GM21576 (cell line): ENCODE data around the gene LAMA1.

Experiments
- ATAC-seq: cut with Tn5 transposase; IDR thresholded peaks from one replicate; pipeline ENCODE4 v1.9.1; 2021; ENCODE audit warnings: mild to moderate bottlenecking, moderate library complexity; ENCODE audit not compliant: unreplicated experiment

The LAMA1 gene

DNA sequence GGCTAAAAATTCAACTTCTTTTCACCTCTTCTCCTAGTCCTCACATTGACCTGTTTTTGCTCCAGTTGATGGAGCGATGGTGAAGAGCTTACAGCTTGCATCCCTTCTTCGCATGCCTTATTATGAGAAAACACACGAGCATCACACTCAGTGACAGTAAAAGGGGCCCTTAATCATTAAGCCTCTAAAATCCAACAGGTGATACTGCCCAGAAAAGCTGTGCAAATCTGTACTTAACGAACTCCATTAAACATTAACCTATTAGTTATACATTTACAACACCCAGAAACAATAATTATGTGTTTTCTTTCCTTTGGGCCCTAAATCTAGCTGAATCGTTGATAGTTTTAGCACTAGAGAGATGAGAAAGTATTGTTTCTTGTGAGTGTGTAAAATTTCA, 54.8 kb downstream of the LAMA1 start:
- ATAC-seq, result no peak

- ATAC-seq, result no peak
Observed at GRCh38 chr18:7062236-7062635, 55.4 kb downstream of the LAMA1 start.

DNA sequence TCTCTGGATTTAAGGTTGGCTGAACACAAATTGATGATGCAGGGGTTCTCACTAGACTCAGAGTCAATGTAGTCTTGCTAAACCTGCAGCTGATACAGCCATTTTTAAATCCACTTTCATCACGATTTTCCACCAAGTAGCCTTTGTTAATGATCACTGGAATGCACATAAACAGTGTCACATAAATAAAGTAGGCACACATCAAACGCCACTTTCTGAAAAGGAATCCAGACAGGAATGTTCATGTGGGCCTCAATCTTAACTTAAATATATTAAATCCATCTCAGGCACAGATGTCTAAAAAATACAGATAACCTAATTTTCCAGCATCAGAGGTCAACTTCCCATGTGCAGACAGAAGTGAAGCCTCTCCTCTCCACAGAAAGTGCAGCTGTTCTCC, 58.3 kb downstream of the LAMA1 start:
- ATAC-seq, result no peak

DNA sequence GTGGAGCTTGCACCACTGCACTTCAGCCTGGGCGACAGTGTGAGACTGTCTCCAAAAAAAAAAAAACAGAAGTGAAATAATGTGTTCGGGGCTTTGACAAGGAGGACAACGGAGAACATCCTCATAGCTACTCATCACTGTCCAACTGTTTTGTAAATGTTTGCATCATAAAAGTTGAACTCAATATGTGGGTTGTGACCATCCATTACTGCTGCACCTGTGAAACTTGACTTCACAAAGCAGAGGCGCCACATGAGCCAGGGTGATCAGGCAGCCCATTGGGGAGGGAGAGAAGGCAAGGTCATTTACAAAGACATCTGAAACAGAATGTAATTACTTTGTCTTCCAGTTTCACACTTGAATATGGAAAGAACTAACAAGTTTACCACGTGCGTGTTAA, 61.6 kb downstream of the LAMA1 start:
- no peak for ATAC-seq

DNA sequence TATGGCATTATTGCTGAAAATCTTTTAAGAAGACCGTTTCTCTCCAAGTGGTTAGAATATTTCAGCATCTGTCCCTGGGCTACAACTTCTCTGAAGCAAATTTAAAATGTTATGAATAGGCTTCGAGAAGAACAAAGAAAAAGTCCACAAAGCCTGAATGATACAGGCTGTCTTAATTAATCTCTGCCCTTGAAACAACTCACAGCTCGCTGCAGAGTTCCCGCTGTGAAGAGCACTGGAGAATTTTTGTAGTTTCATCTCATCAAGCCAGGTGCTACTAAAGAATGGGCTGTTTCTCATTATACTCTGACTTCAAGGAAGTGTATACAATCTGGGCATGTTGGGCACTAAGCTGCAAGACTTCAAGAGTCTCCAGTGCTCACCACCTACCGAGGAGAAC, 67.6 kb downstream of the LAMA1 start:
- no peak for ATAC-seq

- ATAC-seq, result no peak
Observed at GRCh38 chr18:7048081-7048480, 69.5 kb downstream of the LAMA1 start.

DNA sequence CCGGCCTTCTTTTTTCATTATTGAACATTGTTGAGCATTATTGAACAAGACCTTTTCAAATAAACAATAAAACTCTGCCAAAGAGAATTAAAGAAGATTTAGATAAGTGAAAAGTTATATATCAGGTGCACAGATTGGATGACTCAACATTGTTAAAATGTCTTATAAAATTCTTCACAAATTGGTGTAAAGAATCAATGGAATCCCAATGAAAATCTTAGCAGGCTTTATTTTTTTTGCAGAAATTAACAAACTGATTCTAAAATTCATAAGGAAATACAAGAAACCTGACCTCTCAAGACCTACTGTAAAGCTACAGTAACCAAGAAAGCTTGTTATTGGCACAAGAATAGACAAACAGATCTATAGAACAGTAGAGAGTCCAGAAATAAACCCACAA, 70.3 kb downstream of the LAMA1 start:
- no peak for ATAC-seq

DNA sequence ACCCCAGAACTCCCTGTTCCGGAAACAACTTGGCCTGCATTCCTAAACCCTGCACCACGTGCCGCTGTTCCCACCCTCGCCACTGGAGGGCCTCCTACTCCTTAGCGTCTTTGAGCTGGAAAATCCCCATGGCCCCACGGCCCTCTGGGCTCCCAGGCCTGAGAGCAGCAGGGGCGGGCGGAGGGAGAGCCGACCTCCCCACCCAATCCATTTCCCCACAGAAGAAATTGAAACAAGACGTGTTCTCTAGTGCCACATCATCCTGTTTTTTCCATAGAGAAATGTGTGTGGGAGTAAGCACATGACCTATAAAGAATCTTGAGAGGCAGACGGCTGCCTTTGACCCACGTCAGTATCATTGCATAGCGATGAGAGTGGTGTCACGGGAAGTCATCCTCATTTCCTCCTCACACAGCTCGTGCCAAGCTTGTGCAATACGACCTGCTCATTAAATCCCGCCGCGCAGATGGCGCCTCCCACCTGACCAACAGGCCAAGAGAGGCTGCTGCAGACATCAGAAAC, 79.2 kb downstream of the LAMA1 start:
- no peak for ATAC-seq

GRCh38 chr18:7037470-7037869, 80.1 kb downstream of the LAMA1 start:
- no peak for ATAC-seq

- ATAC-seq, result no peak
Observed at GRCh38 chr18:7035807-7036206, 81.8 kb downstream of the LAMA1 start.

GRCh38 chr18:7034924-7035323, 82.7 kb downstream of the LAMA1 start:
- no peak for ATAC-seq

DNA sequence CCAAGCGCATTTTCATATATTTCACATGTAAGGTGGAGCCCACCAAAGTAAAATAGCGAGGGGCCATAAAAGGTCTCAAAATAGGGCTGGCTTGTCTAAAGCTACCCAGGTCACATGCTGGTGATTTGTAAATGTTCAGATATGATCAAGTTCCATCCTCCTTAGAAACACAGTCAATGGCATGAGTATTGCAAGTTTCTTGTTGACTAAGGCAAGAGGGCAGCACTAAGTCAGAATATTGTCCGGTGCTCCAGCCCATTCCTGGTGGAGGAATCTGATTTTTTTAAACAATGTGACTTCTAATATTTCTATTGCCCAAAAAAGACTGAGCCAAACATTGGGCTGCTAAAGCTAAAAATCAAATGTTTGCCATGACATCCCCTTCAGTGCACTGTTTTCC, 85.1 kb downstream of the LAMA1 start:
- no peak for ATAC-seq

- ATAC-seq, result no peak
Observed at GRCh38 chr18:7028625-7029024, 89.0 kb downstream of the LAMA1 start.

GRCh38 chr18:7025194-7025593, 92.4 kb downstream of the LAMA1 start:
- no peak for ATAC-seq

- ATAC-seq, result no peak
Observed at GRCh38 chr18:7023581-7023980, 94.0 kb downstream of the LAMA1 start.

DNA sequence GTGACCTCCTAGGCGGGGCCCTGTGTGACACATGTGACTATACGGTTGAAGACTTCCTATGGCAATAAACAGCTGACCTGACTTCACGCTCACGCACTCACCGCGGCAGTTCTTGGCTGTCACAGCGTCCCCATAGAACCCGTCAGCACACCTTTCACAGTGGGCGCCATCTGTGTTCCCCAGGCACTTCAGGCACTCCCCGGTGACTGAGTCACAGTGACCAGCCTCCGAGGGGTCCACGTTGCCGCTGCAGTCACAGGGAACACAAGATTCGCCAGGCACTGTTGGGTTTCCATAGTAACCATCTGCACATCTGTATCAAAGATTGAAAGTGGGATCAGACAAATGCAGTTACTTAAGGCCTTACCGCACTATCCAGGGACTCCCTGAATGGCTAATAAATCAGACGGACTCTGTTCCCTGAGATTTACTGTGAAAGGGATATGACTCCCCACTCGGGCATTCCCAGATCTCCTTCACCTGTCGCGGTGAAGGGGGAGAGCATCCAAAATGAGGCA, 94.5 kb downstream of the LAMA1 start:
- no peak for ATAC-seq

GRCh38 chr18:7021994-7022840, 95.4 kb downstream of the LAMA1 start:
- no peak for ATAC-seq

- no peak for ATAC-seq
Observed at GRCh38 chr18:7020995-7021777, 96.4 kb downstream of the LAMA1 start.

GRCh38 chr18:7017013-7017412, 100.6 kb downstream of the LAMA1 start:
- ATAC-seq, result no peak

DNA sequence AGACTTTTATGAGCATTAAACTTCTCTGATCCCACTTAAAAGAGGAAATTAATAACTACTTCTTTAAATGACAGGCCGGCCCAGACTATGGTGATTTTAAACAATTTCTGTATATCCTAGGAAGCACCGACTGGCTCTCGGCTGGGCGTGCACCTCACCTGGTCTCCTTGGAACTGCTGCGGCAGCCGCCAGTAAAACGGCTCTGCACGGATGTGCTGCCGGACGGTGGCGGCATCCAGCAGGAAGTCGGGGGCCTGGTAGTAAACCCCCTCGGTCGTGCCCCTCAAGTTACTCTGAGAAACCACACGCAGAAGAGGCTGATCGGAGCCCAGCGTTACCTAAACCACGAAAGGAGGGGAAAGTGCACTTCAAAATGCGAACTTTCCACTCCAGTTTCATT, 106.5 kb downstream of the LAMA1 start:
- no peak for ATAC-seq

- no peak for ATAC-seq
Observed at GRCh38 chr18:7004009-7004408, 113.6 kb downstream of the LAMA1 start.

DNA sequence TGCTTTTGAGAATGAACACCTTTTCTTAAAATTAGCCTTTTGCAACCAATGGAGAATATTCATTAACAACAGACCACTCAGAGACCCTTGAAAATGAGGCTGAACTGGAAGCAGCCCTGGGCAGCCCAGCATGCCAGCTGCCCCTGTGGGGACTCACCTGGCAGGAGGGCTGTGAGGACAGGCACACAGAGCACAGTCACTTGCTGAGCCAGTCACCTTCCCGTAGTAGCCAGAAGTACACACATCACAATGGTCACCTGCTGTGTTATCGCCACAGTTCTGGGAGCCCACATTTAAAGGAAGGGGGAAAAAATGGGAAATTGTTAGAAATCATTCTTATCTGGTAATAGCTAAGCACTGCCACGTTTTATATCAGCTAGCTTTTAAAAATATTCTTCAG, 115.5 kb downstream of the LAMA1 start:
- ATAC-seq, result no peak
